ENCODE results near the gene STK33.

GRCh38 chr11:8365216-8365941 lies 228.6 kb downstream of the STK33 start:
- TF ChIP-seq REST (IDR thresholded peaks at IDR 0.05; ENCODE audit: borderline replicate concordance) (no peak), CTCF (IDR thresholded peaks at IDR 0.05; ENCODE audit: poor library complexity, severe bottlenecking) (no peak), TAF1 (IDR thresholded peaks at IDR 0.05; ENCODE audit: low read depth) (no peak), EZH2 (IDR thresholded peaks at IDR 0.05; ENCODE audit: borderline replicate concordance, insufficient read depth, low read length, poor library complexity, severe bottlenecking) (no peak), POLR2AphosphoS5 (IDR thresholded peaks at IDR 0.05) (no peak)

Data from neural cell (in vitro differentiated cells).